ENCODE data around the gene TTC13.

The TTC13 gene, protein sequence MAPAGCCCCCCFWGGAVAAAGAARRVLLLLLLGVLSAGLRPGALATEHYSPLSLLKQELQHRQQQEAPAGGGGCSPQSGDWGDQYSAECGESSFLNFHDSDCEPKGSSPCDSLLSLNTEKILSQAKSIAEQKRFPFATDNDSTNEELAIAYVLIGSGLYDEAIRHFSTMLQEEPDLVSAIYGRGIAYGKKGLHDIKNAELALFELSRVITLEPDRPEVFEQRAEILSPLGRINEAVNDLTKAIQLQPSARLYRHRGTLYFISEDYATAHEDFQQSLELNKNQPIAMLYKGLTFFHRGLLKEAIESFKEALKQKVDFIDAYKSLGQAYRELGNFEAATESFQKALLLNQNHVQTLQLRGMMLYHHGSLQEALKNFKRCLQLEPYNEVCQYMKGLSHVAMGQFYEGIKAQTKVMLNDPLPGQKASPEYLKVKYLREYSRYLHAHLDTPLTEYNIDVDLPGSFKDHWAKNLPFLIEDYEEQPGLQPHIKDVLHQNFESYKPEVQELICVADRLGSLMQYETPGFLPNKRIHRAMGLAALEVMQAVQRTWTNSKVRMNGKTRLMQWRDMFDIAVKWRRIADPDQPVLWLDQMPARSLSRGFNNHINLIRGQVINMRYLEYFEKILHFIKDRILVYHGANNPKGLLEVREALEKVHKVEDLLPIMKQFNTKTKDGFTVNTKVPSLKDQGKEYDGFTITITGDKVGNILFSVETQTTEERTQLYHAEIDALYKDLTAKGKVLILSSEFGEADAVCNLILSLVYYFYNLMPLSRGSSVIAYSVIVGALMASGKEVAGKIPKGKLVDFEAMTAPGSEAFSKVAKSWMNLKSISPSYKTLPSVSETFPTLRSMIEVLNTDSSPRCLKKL

DNA sequence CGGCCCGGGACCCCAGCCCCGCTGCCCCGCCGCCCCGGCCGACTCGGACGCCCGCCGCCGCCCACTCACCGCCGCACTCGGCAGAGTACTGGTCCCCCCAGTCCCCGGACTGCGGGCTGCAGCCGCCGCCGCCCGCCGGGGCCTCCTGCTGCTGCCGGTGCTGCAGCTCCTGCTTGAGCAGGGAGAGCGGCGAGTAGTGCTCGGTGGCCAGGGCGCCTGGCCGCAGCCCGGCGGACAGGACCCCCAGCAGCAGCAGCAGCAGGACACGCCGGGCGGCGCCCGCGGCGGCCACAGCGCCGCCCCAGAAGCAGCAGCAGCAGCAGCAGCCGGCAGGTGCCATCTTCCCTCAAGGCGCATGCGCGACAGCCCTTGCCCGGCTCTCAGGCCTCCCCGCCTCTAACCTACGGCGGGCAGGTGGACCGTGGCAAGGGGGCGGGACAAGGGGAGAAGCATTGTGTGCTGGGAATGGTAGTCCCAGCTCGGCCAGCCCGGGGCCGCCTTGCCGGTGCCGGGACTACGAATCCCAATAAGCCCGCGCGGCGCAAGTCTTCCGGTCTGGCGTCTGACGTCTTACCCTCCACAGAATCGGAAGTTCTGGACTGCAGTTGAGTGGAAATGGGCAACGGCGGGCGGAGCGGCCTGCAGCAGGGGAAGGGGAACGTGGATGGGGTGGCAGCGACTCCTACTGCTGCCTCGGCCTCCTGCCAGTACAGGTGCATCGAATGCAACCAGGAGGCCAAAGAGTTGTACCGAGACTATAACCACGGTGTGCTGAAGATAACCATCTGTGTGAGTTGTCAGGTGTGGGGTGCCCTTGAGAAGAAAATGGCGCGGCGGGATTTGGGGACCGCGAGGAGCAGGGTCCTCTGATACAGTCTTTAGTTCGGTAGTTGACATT, at the start of gene TTC13, which contains the start of gene ARV1:
Gene TTC13, minus strand, starts transcription at position 371 of the 898 bp plus-strand sequence. Its CDS starts 31 bp downstream, at position 340.
Gene ARV1, plus strand, starts transcription at position 604 of the 898 bp plus-strand sequence. Its CDS starts 12 bp downstream, at position 616.
- TF ChIP-seq, protein P1, sequence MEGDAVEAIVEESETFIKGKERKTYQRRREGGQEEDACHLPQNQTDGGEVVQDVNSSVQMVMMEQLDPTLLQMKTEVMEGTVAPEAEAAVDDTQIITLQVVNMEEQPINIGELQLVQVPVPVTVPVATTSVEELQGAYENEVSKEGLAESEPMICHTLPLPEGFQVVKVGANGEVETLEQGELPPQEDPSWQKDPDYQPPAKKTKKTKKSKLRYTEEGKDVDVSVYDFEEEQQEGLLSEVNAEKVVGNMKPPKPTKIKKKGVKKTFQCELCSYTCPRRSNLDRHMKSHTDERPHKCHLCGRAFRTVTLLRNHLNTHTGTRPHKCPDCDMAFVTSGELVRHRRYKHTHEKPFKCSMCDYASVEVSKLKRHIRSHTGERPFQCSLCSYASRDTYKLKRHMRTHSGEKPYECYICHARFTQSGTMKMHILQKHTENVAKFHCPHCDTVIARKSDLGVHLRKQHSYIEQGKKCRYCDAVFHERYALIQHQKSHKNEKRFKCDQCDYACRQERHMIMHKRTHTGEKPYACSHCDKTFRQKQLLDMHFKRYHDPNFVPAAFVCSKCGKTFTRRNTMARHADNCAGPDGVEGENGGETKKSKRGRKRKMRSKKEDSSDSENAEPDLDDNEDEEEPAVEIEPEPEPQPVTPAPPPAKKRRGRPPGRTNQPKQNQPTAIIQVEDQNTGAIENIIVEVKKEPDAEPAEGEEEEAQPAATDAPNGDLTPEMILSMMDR (IDR thresholded peaks at IDR 0.05) = peak; percentile 47

DNA sequence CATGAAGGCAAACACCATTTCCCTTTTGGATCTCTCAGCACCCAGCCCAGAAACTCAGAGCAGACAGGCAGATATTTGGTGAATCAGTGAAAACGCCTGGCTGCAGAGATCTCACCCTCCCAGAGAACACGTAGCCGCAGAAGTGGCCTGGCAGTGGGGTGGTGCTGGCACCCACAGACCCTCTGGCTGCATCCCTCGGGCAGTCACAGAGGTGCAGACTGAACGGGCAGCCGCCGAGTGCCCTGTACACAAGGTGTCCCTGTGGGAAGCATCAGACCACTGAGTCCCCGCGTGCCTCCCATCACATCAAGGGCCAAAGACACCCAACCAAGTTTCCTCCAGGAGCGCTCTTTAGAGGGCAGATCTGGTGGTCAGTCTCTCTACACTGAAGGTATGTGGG, 49.3 kb upstream of the TTC13 start:
- TF ChIP-seq, protein P1 (IDR thresholded peaks at IDR 0.05) = no peak

DNA sequence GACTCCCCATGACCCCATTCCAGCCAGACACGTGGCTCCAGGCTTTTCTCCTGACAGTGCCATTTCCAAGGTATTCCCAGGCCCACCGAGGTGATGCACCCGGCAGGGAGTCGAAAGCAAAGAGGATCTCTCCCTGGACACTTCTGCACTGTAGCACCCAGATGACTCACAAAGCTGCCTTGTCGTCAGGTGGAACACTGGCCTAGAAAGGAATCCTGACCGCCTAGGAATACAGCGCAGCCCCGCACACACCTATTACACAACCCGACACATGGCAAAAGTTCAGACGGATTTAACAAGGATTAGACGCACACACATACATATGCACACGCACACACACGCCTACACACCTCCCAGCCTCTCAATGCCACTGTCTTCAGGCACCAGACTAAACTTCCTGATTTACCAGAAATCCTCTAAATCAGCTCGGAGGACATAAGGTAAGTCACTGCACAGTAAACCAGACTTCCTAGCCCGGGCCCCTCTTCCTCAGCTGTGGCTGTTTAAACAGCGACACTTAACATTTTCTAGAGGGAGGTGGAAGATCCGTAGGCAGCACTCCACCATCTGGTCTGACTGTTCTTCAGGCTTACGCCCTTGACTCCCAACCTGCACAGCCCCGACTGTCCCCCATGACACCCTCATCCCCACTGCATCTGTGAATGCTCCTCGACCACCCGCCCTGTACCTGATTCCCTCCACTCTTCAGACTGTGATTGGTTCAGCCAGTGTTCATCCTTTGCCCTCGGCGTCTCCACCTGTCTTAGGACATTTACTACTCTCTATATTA, 48.7 kb upstream of the TTC13 start:
- TF ChIP-seq, protein P1 (IDR thresholded peaks at IDR 0.05) = no peak

DNA sequence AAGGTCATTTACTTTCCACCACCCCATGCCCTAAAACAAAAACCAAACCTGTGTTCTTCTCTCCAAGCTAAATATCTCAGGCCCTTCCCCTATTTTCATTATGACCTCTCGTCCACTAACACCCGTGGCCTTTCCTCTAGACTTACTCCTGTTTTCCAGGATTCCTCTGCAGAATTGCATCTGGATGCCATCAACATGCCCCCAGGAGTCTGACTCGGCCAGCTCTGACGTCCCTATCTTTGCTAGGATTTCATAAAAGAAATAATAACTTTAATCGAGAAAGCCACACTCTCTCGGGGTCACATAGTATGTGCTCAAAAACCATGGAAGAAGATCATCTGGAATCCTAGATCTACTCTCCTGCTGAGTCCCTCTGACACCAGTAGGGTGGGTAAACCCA, 47.9 kb upstream of the TTC13 start:
- TF ChIP-seq, protein P1 (IDR thresholded peaks at IDR 0.05) = no peak

DNA sequence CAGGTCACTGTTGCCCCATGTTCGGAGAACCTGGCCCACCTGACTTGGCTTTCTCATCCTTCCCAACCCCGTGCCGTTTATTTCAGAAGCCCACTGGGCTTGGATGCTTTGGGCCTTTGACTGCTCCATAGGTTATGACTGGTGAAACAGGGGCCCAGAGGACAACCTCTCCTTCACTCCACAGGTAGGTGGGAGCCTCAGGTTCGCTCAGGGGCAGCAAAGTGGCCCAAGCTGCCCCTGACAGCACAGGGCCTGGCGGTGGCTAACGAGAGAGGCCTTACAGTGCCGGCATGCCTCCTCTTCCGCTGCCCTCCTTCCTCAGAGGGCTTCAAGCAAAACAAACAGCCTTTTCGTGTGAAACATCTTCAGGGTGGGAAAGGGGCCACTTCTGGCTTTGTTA, 44.5 kb upstream of the TTC13 start:
- TF ChIP-seq, protein P1 (IDR thresholded peaks at IDR 0.05) = no peak

- TF ChIP-seq, protein P1 (IDR thresholded peaks at IDR 0.05) = no peak
Observed at GRCh38 chr1:231021540-231022031, 42.9 kb upstream of the TTC13 start.
